Astrocyte (in vitro differentiated cells and primary cell): ENCODE data around the gene TRAF3IP1. TPM values are rescaled to one million over a fixed set of nuclear protein-coding genes. Genes with fewer than 3 reads are reported as not detected.

Experiments
- DNase-seq: peaks from one replicate; pipeline ENCODE4 v3.0.0-alpha.2; 2010; ENCODE audit warnings: low read depth
- FAIRE-seq: peaks from 2 replicates; lab custom pipeline; 2011; peaks lifted over from hg19 to GRCh38; lab: Jason Lieb, UNC
- H2AFZ ChIP-seq: 2 replicates; pipeline ENCODE4 v1.6.0; 2012; ENCODE audit warnings: low read depth, low read length, inconsistent platforms
- H3K27ac ChIP-seq: 2 replicates; pipeline ENCODE4 v1.5.1; 2011; ENCODE audit warnings: low read depth, low read length, inconsistent platforms
- H3K27me3 ChIP-seq: 2 replicates; pipeline ENCODE4 v1.6.0; 2011; ENCODE audit warnings: low read length, inconsistent platforms; ENCODE audit not compliant: insufficient read depth
- H3K36me3 ChIP-seq: 2 replicates; pipeline ENCODE4 v1.5.1; 2011; ENCODE audit warnings: low read length, inconsistent platforms; ENCODE audit not compliant: insufficient read depth
- H3K4me1 ChIP-seq: 2 replicates; pipeline ENCODE4 v1.5.1; 2011; ENCODE audit warnings: low read length, inconsistent platforms; ENCODE audit not compliant: insufficient read depth
- H3K4me2 ChIP-seq: 2 replicates; pipeline ENCODE4 v1.6.0; 2012; ENCODE audit warnings: low read length, inconsistent platforms
- H3K4me3 ChIP-seq: 2 replicates; pipeline ENCODE4 v1.5.1; 2011; ENCODE audit warnings: low read depth, mild to moderate bottlenecking, low read length, inconsistent platforms; ENCODE audit not compliant: insufficient read depth
- H3K79me2 ChIP-seq: 2 replicates; pipeline ENCODE4 v1.6.0; 2012; ENCODE audit warnings: mild to moderate bottlenecking, low read length, inconsistent platforms; ENCODE audit not compliant: insufficient read depth
- H3K9ac ChIP-seq: 2 replicates; pipeline ENCODE4 v1.6.0; 2012; ENCODE audit warnings: mild to moderate bottlenecking, low read length, inconsistent platforms
- H3K9me3 ChIP-seq: 2 replicates; pipeline ENCODE4 v1.5.1; 2012; ENCODE audit warnings: low read depth, mild to moderate bottlenecking, low read length, inconsistent platforms; ENCODE audit not compliant: insufficient read depth
- H4K20me1 ChIP-seq: 2 replicates; pipeline ENCODE4 v1.6.0; 2012; ENCODE audit warnings: low read length, inconsistent platforms; ENCODE audit not compliant: insufficient read depth
- H3K27ac Mint-ChIP-seq: one replicate; pipeline ENCODE4 v1.8.0; 2021; ENCODE audit warnings: mild to moderate bottlenecking, mixed read lengths; ENCODE audit not compliant: unreplicated experiment
- H3K27me3 Mint-ChIP-seq: one replicate; pipeline ENCODE4 v1.8.0; 2021; ENCODE audit warnings: low read depth, mixed read lengths; ENCODE audit not compliant: unreplicated experiment
- H3K36me3 Mint-ChIP-seq: one replicate; pipeline ENCODE4 v1.8.0; 2021; ENCODE audit warnings: low read depth, mixed read lengths; ENCODE audit not compliant: unreplicated experiment
- H3K4me1 Mint-ChIP-seq: one replicate; pipeline ENCODE4 v1.8.0; 2021; ENCODE audit warnings: low read depth, mixed read lengths; ENCODE audit not compliant: unreplicated experiment
- H3K4me3 Mint-ChIP-seq: one replicate; pipeline ENCODE4 v1.8.0; 2021; ENCODE audit warnings: mild to moderate bottlenecking, moderate library complexity, mixed read lengths; ENCODE audit not compliant: unreplicated experiment
- H3K9me3 Mint-ChIP-seq: one replicate; pipeline ENCODE4 v1.8.0; 2021; ENCODE audit warnings: mild to moderate bottlenecking, mixed read lengths; ENCODE audit not compliant: unreplicated experiment
- CTCF ChIP-seq: IDR thresholded peaks from 2 replicates; pipeline ENCODE4 v1.5.1; 2011; ENCODE audit warnings: low read depth, mild to moderate bottlenecking, inconsistent platforms, low read length, moderate library complexity; ENCODE audit not compliant: insufficient read depth
- EZH2 ChIP-seq: IDR thresholded peaks from 2 replicates; pipeline ENCODE4 v1.6.1; 2012; ENCODE audit warnings: mild to moderate bottlenecking, low read length, inconsistent platforms; ENCODE audit not compliant: insufficient read depth
- total RNA-seq: library from RNA; stranded (reverse); gene quantifications from 2 replicates; pipeline ENCODE4 v1.2.1, GENCODE V29; 2021

TRAF3IP1 gene
- total RNA-seq, 1 donor from 2014 or later: 19.6 TPM

GRCh38 chr2:238444242-238444641 lies 123.9 kb downstream of the TRAF3IP1 start:
- H3K4me1 Mint-ChIP-seq: peaks cover 14% of the 10 kb centered on the region
- H3K36me3 Mint-ChIP-seq: peaks cover 33% of the 10 kb centered on the region
- no peak overlapping the region for H3K27ac ChIP-seq
- no peak overlapping the region for H2AFZ ChIP-seq
- H3K9ac ChIP-seq: no peak overlapping the region
- H3K36me3 ChIP-seq: peaks cover 46% of the 10 kb centered on the region
- H3K27me3 Mint-ChIP-seq: no peaks in the 10 kb centered on the region
- no peaks in the 10 kb centered on the region for H3K9me3 ChIP-seq
- peaks cover 31% of the 10 kb centered on the region for H3K4me1 ChIP-seq
- H3K9me3 Mint-ChIP-seq: no peaks in the 10 kb centered on the region
- H3K79me2 ChIP-seq: peaks cover 94% of the 10 kb centered on the region
- FAIRE-seq: no peak
- H3K27ac Mint-ChIP-seq: no peak overlapping the region
- H3K4me3 ChIP-seq: no peak overlapping the region
- no peak overlapping the region for H3K4me3 Mint-ChIP-seq
- no peak for TF ChIP-seq EZH2
- H3K27me3 ChIP-seq: no peaks in the 10 kb centered on the region
- no peak for DNase-seq
- H4K20me1 ChIP-seq: peaks cover 18% of the 10 kb centered on the region
- H3K4me2 ChIP-seq: no peak overlapping the region

GRCh38 chr2:238445409-238446190 lies 125.3 kb downstream of the TRAF3IP1 start:
- peaks cover 25% of the 10 kb centered on the region for H4K20me1 ChIP-seq
- H3K4me1 ChIP-seq: peaks cover 20% of the 10 kb centered on the region
- Mint-ChIP-seq H3K9me3 (no peaks in the 10 kb centered on the region), H3K4me1 (peaks cover 7% of the 10 kb centered on the region), H3K27ac (no peak overlapping the region), H3K36me3 (peaks cover 32% of the 10 kb centered on the region), H3K4me3 (no peak overlapping the region), H3K27me3 (no peaks in the 10 kb centered on the region)
- H3K4me2 ChIP-seq: no peak overlapping the region
- no peak overlapping the region for H2AFZ ChIP-seq
- DNase-seq: no peak
- no peak for TF ChIP-seq EZH2
- TF ChIP-seq CTCF: no peak
- no peak overlapping the region for H3K4me3 ChIP-seq
- no peak for FAIRE-seq
- no peak overlapping the region for H3K9ac ChIP-seq
- H3K36me3 ChIP-seq: peaks cover 56% of the 10 kb centered on the region
- no peak overlapping the region for H3K27ac ChIP-seq
- no peaks in the 10 kb centered on the region for H3K27me3 ChIP-seq
- peaks cover 95% of the 10 kb centered on the region for H3K79me2 ChIP-seq
- H3K9me3 ChIP-seq: no peaks in the 10 kb centered on the region

GRCh38 chr2:238446371-238446770 lies 126.1 kb downstream of the TRAF3IP1 start:
- FAIRE-seq: no peak
- no peaks in the 10 kb centered on the region for H3K27me3 ChIP-seq

More at GRCh38 chr2:238446371-238446770, 126.1 kb downstream of the TRAF3IP1 start:
- Mint-ChIP-seq H3K4me3 (no peak overlapping the region), H3K27ac (no peak overlapping the region), H3K36me3 (peaks cover 36% of the 10 kb centered on the region), H3K9me3 (no peaks in the 10 kb centered on the region), H3K27me3 (no peaks in the 10 kb centered on the region), H3K4me1 (peaks cover 5% of the 10 kb centered on the region)
- TF ChIP-seq CTCF (no peak), EZH2 (no peak)
- H3K79me2 ChIP-seq: peaks cover 95% of the 10 kb centered on the region
- H3K9me3 ChIP-seq: no peaks in the 10 kb centered on the region
- no peak overlapping the region for H2AFZ ChIP-seq
- H3K4me3 ChIP-seq: no peak overlapping the region
- no peak overlapping the region for H3K4me2 ChIP-seq
- H3K4me1 ChIP-seq: peaks cover 13% of the 10 kb centered on the region
- H3K9ac ChIP-seq: no peak overlapping the region
- H3K27ac ChIP-seq: no peak overlapping the region
- peaks cover 31% of the 10 kb centered on the region for H4K20me1 ChIP-seq
- H3K36me3 ChIP-seq: peaks cover 63% of the 10 kb centered on the region
- no peak for DNase-seq
